ENCODE results near the gene TUBD1.

TUBD1 gene

GRCh38 chr17:59848385-59848668 lies 44.4 kb downstream of the TUBD1 start:
- Histone ChIP-seq H2AFZ (ENCODE audit: low read depth, low read length, severe bottlenecking) (no peak overlapping the region), H3F3A (ENCODE audit: insufficient read depth) (peaks cover 19% of the 10 kb centered on the region), H3K79me2 (ENCODE audit: insufficient read depth, low read length) (no peaks in the 10 kb centered on the region), H3K27ac (ENCODE audit: low read depth, low read length) (no peak overlapping the region), H3K9me2 (replicated peaks; ENCODE audit: insufficient read depth, low read length) (no peaks in the 10 kb centered on the region), H3K9me3 (ENCODE audit: insufficient read depth, low read length) (no peaks in the 10 kb centered on the region), H3K9ac (ENCODE audit: low read length) (no peak overlapping the region), H3K36me3 (ENCODE audit: low read length) (no peaks in the 10 kb centered on the region), H3K4me2 (ENCODE audit: low read depth, low read length, poor library complexity, severe bottlenecking) (no peak overlapping the region), H3K27me3 (ENCODE audit: low read length) (no peaks in the 10 kb centered on the region), H4K20me1 (ENCODE audit: low read depth, low read length) (no peaks in the 10 kb centered on the region), H3K4me3 (ENCODE audit: insufficient read depth, low read length, poor library complexity, severe bottlenecking) (no peak overlapping the region)
- TF ChIP-seq EZH2phosphoT487 (conservative IDR thresholded peaks at IDR 0.05; ENCODE audit: low read length) = no peak
- no peak for TF ChIP-seq CTCF (IDR thresholded peaks at IDR 0.05; ENCODE audit: insufficient read depth, low read length, poor library complexity, severe bottlenecking)

GRCh38 chr17:59846394-59847165 lies 46.2 kb downstream of the TUBD1 start:
- H3K9ac ChIP-seq (ENCODE audit: low read length) = no peak overlapping the region
- peak overlapping the region; percentile 73 for H3K27ac ChIP-seq (ENCODE audit: low read depth, low read length)
- H3K36me3 ChIP-seq (ENCODE audit: low read length) = no peaks in the 10 kb centered on the region
- H4K20me1 ChIP-seq (ENCODE audit: low read depth, low read length) = no peaks in the 10 kb centered on the region
- H3K79me2 ChIP-seq (ENCODE audit: insufficient read depth, low read length) = no peaks in the 10 kb centered on the region
- H3F3A ChIP-seq (ENCODE audit: insufficient read depth) = peaks cover 19% of the 10 kb centered on the region
- no peaks in the 10 kb centered on the region for H3K9me2 ChIP-seq (replicated peaks; ENCODE audit: insufficient read depth, low read length)
- H3K9me3 ChIP-seq (ENCODE audit: insufficient read depth, low read length) = no peaks in the 10 kb centered on the region
- H2AFZ ChIP-seq (ENCODE audit: low read depth, low read length, severe bottlenecking) = no peak overlapping the region
- H3K4me3 ChIP-seq (ENCODE audit: insufficient read depth, low read length, poor library complexity, severe bottlenecking) = no peak overlapping the region
- H3K4me2 ChIP-seq (ENCODE audit: low read depth, low read length, poor library complexity, severe bottlenecking) = peak overlapping the region; percentile 51
- no peak for TF ChIP-seq EZH2phosphoT487 (conservative IDR thresholded peaks at IDR 0.05; ENCODE audit: low read length)
- no peak for TF ChIP-seq CTCF (IDR thresholded peaks at IDR 0.05; ENCODE audit: insufficient read depth, low read length, poor library complexity, severe bottlenecking)
- H3K27me3 ChIP-seq (ENCODE audit: low read length) = no peaks in the 10 kb centered on the region

GRCh38 chr17:59845595-59846393 lies 46.9 kb downstream of the TUBD1 start:
- Histone ChIP-seq H4K20me1 (ENCODE audit: low read depth, low read length) (no peaks in the 10 kb centered on the region), H3K4me3 (ENCODE audit: insufficient read depth, low read length, poor library complexity, severe bottlenecking) (no peak overlapping the region), H3K27me3 (ENCODE audit: low read length) (no peaks in the 10 kb centered on the region), H3K9me2 (replicated peaks; ENCODE audit: insufficient read depth, low read length) (no peaks in the 10 kb centered on the region), H2AFZ (ENCODE audit: low read depth, low read length, severe bottlenecking) (no peak overlapping the region), H3K4me2 (ENCODE audit: low read depth, low read length, poor library complexity, severe bottlenecking) (peak overlapping the region; percentile 51), H3K36me3 (ENCODE audit: low read length) (no peaks in the 10 kb centered on the region), H3F3A (ENCODE audit: insufficient read depth) (peaks cover 19% of the 10 kb centered on the region), H3K27ac (ENCODE audit: low read depth, low read length) (peak overlapping the region; percentile 73), H3K9ac (ENCODE audit: low read length) (no peak overlapping the region), H3K79me2 (ENCODE audit: insufficient read depth, low read length) (no peaks in the 10 kb centered on the region), H3K9me3 (ENCODE audit: insufficient read depth, low read length) (no peaks in the 10 kb centered on the region)
- TF ChIP-seq CTCF (IDR thresholded peaks at IDR 0.05; ENCODE audit: insufficient read depth, low read length, poor library complexity, severe bottlenecking) (no peak), EZH2phosphoT487 (conservative IDR thresholded peaks at IDR 0.05; ENCODE audit: low read length) (no peak)
